Measurements from ENCODE around the gene PIP5K1C.

GRCh38 chr19:3632739-3633558 is 67.3 kb downstream of the PIP5K1C start:
- TF ChIP-seq CTCF (conservative IDR thresholded peaks at IDR 0.05; ENCODE audit: low read depth, low read length), result no peak
- TF ChIP-seq EZH2 (IDR thresholded peaks at IDR 0.05; ENCODE audit: borderline replicate concordance, low read depth, low read length, poor library complexity, severe bottlenecking), result no peak
